HG03139 (cell line): ENCODE data around the gene LGALS7B.

ENCODE experiments used
- ATAC-seq: cut with Tn5 transposase; IDR thresholded peaks from one replicate; pipeline ENCODE4 v1.9.1; 2021; ENCODE audit not compliant: unreplicated experiment

LGALS7B gene

GRCh38 chr19:38840583-38840968, 51.6 kb downstream of the LGALS7B start:
- ATAC-seq: no peak
